ENCODE data around the gene EP400.

DNA sequence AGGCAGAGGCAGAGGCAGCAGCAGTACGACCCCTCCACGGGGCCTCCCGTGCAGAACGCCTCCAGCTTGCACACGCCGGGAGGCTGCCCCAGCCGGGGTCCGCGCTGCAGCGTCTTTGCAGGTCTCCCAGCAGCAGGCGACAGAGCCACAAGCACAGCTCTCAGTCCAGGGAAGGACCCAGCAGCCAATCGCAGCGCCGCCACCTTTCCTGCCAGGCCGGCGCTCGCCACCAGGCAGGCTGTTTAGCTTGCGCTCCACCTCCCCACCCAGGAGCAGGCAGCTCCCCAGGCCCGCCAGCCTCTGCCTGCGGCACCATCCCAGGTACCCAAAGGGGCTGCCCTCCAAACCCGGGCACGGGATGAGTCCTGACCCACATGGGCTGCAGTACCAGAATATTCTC, 169.1 kb downstream of the EP400 start:
- TF ChIP-seq TARDBP (IDR thresholded peaks at IDR 0.05) (no peak), FOXK2 (IDR thresholded peaks at IDR 0.05) (no peak), BHLHE40 (IDR thresholded peaks at IDR 0.05; ENCODE audit: borderline replicate concordance) (no peak), NFRKB (IDR thresholded peaks at IDR 0.05) (no peak), SUZ12 (IDR thresholded peaks at IDR 0.05) (no peak), ELF4 (IDR thresholded peaks at IDR 0.05) (no peak), FOXM1 (IDR thresholded peaks at IDR 0.05; ENCODE audit: borderline replicate concordance) (no peak), SP1 (IDR thresholded peaks at IDR 0.05) (no peak), FOXA1 (IDR thresholded peaks at IDR 0.05) (no peak), ZNF384 (IDR thresholded peaks at IDR 0.05) (no peak), ARNT (IDR thresholded peaks at IDR 0.05) (no peak), HDGF (IDR thresholded peaks at IDR 0.05; ENCODE audit: borderline replicate concordance) (no peak)
